NK-92 treated with Interleukin-12 subunit alpha and Interleukin-12 subunit beta, amount 100 ng/mL, for 24 hours (cell line): ENCODE data around the gene STRIT1.
A peak's percentile ranks its signal among the peaks of the same experiment; 100 is the strongest.

Experiments
- DNase-seq: peaks from one replicate; lab custom pipeline; 2025; lab: John Stamatoyannopoulos, UW

STRIT1 gene

GRCh38 chr3:155293516-155293915 lies at the start of gene STRIT1:
Gene STRIT1 (minus strand): TSS chr3:155293683.
- no peak for DNase-seq

GRCh38 chr3:155342344-155342743 lies 48.9 kb upstream of the STRIT1 start:
- DNase-seq, result no peak

GRCh38 chr3:155339052-155339451 lies 45.6 kb upstream of the STRIT1 start:
- DNase-seq, result no peak

- DNase-seq, result no peak
Measured at GRCh38 chr3:155335724-155336354, 42.4 kb upstream of the STRIT1 start.

GRCh38 chr3:155334914-155335723 lies 41.6 kb upstream of the STRIT1 start:
- DNase-seq, result peak; percentile 7

GRCh38 chr3:155334215-155334913 lies 40.9 kb upstream of the STRIT1 start:
- no peak for DNase-seq

GRCh38 chr3:155332716-155333115 lies 39.2 kb upstream of the STRIT1 start:
- no peak for DNase-seq

- no peak for DNase-seq
Measured at GRCh38 chr3:155331078-155331477, 37.6 kb upstream of the STRIT1 start.

- DNase-seq, result no peak
Measured at GRCh38 chr3:155330370-155330769, 36.9 kb upstream of the STRIT1 start.

GRCh38 chr3:155329513-155330048 lies 36.1 kb upstream of the STRIT1 start:
- no peak for DNase-seq

GRCh38 chr3:155327871-155328270 lies 34.4 kb upstream of the STRIT1 start:
- no peak for DNase-seq

GRCh38 chr3:155327430-155327829 lies 33.9 kb upstream of the STRIT1 start:
- no peak for DNase-seq

- no peak for DNase-seq
Measured at GRCh38 chr3:155326901-155327300, 33.4 kb upstream of the STRIT1 start.

GRCh38 chr3:155326244-155326643 lies 32.8 kb upstream of the STRIT1 start:
- DNase-seq, result no peak

- no peak for DNase-seq
Measured at GRCh38 chr3:155325263-155325835, 31.9 kb upstream of the STRIT1 start.

GRCh38 chr3:155323063-155323666 lies 29.7 kb upstream of the STRIT1 start:
- DNase-seq, result no peak

- DNase-seq, result no peak
Measured at GRCh38 chr3:155321418-155321817, 27.9 kb upstream of the STRIT1 start.

- no peak for DNase-seq
Measured at GRCh38 chr3:155320934-155321333, 27.5 kb upstream of the STRIT1 start.

GRCh38 chr3:155318740-155319139 lies 25.3 kb upstream of the STRIT1 start:
- DNase-seq, result no peak

- no peak for DNase-seq
Measured at GRCh38 chr3:155317211-155317610, 23.7 kb upstream of the STRIT1 start.

GRCh38 chr3:155316426-155316825 lies 22.9 kb upstream of the STRIT1 start:
- DNase-seq, result no peak

GRCh38 chr3:155313916-155314315 lies 20.4 kb upstream of the STRIT1 start:
- no peak for DNase-seq
